GM04503 (cell line): Measurements from ENCODE around the gene TOP3B.
"Not testable (repeated sequence)": the region's sequence is repeated elsewhere in the genome, so short reads cannot be mapped to it uniquely, and the experiment has no call there.

Experiments used
- DNase-seq: peaks from one replicate; pipeline ENCODE4 v3.0.0-alpha.2; 2012; ENCODE audit warnings: low read depth

The TOP3B gene

DNA sequence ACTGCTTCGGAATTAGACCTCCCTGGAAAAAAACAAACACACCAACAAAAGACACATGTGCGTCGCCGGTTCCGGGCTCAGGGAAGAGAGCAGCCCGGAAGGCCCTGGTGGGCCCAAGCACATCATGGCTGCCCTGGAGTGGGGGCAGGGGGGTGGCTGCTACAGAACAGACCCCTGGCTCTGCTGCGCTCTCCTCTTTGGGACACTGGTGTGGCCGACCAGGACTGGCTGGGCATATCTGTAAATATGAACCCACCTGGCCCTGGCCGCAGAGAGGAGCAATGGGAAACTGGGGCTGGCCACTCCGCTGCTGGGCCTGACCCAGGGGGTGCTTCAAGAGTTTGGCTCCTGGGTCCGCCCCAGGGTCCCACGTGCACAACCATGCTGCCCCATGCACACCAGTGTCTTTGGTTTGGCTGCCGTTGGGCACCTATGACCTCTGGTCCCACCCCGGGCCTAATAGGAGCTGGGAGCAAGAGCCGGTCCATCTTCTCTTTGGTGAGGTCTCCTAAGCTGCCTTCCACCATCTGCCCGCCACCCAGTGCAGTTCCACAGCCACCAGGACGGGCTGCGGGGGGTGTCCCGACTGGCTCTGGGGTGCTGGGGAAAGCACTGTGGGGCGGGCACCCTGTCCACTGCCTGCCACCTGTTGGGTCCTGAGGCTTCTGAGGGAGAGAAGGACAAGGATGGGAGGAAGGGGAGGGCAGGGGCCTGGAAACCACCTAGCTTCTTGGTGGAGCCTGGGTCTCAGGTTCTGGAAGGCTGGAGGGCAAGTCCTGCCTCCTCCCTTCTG lies 60.0 kb downstream of the TOP3B start:
- DNase-seq = no peak

DNA sequence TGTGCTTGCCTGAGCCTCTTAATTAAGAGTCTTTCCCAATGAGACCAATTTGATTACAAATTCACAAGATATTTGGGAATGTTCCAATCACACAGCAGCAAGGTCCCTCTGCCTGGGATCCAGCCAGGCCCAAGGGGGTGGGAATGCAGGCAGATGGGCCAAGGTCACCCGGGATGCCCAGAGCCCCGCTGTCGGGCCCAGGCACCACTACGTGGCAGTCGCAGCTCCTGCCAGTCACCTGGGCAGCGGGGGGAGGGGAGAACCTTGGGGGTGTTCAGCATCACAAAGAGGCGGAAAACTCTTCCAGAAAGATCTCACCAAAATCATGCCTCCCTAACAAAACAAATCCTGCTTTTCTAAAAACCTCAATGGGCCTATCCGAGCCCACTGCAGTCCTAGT lies 60.9 kb downstream of the TOP3B start:
- DNase-seq = no peak

DNA sequence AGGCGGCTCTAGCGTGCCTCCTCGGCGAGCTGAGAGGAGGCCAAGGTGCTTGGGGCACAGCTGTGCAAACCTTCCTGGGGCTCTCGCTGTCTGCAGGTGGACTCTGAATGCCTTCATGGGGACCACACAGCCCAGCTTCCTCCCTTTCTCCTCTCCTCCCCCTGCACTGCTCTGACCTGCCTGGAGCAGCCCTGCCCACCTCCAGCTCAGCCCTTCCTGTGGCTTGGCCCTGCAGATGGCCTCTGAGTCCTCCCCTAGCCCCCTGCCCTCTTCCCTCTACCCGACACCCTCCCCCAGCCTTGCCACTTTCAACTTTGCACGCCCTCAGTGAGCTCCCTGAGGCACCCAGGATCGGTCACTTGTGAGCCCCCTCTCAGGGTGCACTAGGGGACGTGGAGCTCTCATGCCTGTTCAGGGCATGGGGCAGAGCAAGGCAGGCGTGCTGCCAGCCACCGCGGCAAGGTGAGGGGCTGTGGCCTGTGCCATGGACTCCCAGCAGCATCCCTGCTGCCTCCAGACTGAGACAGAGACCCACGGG lies 61.3 kb downstream of the TOP3B start:
- DNase-seq = no peak

DNA sequence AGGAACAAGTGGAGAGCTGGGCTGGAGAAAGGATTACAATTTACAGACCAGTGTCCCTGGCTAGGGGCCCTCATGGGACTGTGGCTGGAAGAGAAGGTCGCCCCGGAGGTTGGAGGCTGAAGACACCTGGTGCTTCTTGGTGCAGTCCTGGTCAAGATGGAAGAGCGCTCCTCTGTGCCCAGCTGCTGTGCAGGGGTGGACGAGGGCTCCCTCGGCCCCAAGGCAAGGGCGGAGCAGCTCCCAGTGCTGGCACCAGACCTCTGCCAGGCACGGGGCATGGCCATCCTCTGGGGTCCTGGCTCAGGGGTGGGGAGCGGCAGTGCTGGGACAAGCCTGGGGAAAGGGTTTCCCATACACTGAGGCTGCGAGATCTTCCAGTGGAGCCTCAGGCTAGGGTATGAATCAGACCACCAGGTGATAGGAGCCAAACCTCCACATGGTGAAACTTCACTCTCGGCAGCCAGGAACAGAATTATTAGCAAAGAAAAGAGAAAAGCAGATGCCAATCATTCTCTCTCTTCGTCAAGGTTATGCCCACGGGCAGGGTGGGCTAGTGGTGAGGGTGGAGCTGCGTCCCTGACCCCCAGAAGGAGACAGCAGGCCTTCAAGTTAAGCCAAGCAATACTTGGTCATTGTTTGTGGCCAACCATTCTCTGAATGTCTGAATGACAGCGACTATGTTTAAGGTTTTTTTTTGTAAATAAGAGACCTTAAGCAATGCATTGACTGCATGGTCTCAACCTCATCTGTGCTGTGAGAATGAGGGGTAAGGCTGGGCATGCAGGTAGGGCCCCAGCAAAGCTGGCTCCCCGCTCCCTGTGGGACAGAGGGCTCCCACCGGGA lies 62.0 kb downstream of the TOP3B start:
- no peak for DNase-seq

DNA sequence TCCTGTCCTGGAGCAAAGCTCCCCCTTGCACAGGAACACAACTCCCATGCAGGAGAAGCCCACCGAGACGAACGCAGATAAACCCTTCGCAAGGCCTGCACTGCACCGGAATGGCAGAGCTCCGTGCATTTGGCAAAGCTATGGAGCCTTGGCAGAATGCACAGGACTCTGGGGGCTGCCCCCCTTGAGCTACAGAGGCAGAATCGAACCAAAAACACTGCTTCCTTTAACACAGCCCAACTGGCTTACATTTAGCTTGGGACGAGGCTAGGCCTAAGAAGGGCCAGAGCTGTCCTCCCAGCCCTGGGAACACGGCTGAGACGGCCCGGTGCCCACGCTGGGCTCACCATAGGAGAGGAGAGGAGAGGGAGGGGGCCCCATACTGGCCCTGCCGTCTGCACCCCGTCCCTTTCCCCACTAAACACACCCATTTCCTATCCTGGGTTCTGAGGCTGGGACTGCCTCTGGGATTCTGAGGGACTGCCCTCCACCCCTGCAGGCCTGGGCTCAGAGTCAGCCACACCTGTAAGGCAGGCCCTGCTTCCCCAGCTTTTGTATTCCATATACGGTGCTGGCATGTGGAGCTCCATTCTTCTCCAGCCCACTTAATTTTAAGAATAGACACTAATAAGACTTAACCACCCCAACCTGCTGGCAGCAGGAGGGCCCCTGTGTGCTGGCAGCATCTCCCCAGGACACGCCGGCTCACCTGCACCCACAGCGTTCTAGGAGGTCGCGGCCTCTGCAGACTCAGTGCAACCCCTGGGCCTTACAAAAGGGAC lies 62.9 kb downstream of the TOP3B start:
- no peak for DNase-seq

DNA sequence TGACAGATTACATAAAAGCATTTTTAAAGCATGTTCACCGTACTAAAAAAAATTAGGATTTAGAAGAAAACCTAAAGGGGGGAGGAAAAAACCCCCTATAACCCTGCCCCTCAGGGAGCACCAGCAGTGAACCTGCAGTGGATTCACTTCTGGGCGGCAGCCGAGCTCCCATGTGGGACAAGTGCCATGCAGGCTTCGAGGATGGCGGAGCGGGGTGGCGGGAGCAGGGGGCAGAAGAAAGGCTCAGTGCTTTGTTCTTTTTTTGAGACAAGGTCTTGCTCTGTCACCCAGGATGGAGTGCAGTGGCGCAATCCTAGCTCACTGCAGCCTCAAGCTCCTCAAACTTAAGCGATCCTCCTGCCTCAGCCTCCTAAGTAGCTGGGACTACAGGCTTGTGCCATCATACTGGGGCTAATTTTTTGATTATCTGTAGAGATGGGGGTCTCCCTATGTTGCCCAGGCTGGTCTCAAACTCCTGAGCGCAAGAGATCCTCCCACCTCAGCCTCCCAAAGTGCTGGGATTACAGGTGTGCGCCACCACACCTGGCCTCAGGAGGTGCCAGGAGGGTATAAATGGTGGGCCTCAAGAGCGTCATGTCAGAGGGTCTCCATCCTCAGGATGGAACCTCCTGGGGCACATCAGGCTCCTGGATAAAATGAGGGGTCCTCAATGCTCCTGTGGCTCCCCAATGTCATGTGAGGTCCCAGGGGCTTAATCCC lies 64.0 kb downstream of the TOP3B start:
- no peak for DNase-seq

DNA sequence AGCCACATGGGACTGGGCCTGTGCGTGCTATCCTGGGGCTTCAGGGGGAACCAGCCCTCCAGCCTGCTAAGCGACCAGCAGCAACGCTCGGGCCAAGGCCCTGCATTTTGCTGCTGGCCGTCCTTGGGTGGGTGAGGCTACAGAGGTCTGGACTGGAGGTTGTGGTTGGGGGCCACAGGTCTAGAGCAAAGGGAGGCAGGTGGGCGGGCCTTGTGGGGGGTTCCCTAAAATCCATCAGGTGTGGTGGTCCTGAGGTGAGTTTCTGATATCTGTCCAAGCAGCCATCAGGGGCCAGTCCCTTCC lies 64.7 kb downstream of the TOP3B start:
- no peak for DNase-seq

DNA sequence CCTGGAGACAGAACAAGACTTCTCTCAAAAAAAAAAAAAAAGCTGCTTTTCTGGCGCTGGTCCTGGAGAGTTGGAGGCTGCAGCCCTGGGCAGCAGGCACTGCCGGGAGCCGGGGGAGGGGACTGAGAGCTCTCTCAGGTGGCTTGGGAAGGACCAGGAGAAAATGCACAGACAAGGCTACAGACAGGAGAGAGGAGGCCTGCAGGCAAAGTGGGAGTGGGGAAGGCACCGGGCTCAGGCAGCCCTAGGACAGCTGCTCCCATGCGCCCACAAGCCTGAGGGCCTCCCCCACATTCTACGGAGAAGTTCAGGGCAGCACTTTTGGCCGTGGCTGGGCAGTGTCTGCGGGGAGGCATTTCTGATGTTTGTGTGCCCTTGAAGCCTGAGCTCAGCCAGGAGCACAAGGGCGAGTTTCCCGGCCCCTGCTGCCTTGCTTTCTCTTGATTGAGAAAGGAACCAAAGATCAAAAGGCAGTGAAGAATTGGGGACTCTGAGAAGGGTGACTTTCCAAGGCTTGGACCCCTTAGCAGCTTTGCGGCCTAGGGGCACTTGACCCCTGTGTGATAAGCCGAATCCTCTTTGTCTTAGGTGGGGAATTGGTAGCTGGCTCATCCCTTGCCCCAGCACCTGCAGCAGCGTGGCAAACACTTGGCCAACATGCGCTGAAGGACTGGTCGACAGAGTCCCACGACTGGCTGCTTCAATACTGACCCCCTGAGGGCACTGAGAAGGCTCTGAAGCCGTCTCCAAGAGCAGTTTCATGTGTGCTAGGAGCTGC lies 65.2 kb downstream of the TOP3B start:
- DNase-seq = no peak

DNA sequence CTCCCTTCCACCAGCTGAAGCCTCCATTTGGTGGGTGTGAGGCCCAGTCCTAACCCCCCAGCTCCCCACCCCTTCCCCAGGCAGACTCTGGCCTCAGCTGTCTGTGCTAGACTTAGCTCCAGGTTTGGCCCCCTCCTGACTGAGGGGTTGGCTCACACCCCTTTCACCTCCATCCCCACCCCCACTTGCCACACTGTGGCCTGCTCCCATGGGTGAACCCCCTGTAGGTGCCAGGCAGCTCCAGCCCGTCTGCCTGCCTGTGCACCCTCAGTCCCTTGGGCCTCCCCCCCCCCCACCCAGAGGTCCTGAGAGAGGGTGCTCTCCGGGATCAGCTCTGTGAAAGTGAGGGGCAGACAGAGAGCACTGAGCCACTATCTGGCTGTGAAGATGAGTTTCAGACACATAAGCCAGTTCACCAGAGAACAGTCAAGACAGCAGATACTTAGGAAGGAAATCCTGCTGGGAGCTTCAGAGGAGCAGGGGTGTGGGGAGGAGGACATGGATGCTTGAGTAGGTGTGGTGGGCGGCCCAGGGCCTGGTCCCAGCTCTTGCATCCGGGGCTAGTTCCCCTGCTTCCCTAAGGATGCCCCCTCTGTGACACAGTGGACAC lies 66.2 kb downstream of the TOP3B start:
- no peak for DNase-seq

DNA sequence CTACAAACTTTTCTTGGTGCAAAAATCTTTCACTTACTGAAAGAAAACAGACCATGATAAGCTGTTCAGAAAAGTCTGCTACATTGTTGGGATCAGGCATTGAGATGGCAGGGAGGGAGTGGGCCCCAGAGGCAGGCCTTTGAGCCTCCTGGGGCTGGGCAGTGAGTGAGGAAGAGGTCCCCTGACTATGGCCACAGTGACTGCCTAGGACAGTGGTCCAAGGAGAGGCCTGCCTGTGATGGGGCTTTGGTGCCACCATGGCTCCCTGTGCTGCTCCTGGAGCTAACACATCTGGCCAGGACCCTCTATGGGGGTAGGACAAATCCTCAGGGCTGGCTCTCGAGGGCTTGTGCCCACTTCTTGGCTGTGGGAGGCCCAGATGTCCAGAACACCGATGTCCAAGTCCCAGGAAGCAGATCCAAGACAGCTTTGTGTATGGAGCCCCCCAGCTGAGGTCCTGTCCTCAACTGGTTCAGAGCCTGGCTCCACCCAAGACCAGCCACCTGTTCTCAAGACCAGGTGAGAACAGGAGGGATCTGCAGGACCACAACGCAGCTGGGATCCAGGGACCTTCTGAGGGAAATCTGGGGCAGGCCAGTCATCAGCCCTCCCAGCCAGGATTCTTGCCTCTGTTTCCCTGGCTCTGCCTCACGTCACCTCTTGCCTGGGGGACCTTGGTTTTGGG lies 66.8 kb downstream of the TOP3B start:
- no peak for DNase-seq

DNA sequence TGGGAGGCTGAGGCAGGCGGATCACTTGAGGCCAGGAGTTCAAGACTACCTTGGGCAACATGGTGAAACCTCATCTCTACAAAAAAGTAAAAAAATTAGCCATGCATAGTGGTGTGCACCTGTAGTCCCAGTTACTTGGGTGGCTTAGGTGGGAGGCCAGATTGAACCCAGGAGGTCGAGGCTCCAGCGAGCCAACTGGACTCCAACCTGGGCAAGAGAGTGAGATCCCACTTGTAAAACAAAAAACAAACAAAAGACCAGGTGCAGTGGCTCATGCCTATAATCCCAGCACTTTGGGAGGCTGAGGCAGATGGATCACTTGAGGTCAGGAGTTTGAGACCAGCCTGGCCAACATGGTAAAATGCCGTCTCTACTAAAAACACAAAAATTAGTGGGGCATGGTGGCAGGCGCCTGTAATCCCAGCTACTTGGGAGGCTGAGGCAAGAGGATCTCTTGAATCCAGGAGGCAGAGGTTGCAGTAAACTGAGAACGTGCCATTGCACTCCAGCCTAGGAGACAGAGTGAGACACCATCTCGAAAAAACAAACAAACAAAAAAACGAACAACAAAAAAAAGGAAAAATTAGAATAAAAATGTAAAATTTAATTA lies 68.4 kb downstream of the TOP3B start:
- DNase-seq = not testable (repeated sequence)

DNA sequence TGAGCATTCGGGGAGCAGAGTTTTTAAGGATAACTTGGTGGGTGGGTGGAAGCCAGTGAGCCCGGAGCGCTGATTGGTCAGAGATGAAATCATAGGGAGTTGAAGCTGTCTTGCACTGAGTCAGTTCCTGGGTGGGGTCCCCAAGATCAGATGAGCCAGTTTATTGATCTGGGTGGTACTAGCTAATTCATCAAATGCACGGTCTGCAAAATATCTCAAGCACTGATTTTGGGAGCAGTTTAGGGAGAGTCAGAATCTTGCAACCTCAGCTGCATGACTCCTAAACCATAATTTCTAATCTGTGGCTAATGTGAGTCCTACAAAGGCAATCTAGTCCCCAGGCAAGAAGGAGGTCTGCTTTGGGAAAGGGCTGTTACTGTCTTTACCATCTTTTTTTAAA lies 72.2 kb downstream of the TOP3B start:
- not testable (repeated sequence) for DNase-seq

DNA sequence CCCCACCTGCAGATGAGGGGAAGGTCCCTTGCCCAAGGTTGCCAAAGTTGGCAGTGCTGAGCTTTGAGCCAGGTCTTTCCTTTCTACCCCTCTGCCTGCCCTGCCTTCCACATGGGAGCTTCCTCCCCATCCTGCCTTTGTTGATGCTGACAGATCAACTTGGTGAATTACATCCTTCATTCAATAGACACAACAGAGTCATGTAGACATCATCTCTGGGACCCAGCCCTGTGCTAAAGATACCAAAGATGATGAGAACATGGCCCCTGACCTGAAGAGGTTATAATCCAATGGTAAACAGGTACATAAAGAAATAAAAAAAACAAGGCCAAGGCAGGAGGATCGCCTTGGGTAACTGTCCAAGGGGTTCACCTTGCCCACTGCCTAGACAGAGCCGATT lies 72.7 kb downstream of the TOP3B start:
- DNase-seq = no peak

DNA sequence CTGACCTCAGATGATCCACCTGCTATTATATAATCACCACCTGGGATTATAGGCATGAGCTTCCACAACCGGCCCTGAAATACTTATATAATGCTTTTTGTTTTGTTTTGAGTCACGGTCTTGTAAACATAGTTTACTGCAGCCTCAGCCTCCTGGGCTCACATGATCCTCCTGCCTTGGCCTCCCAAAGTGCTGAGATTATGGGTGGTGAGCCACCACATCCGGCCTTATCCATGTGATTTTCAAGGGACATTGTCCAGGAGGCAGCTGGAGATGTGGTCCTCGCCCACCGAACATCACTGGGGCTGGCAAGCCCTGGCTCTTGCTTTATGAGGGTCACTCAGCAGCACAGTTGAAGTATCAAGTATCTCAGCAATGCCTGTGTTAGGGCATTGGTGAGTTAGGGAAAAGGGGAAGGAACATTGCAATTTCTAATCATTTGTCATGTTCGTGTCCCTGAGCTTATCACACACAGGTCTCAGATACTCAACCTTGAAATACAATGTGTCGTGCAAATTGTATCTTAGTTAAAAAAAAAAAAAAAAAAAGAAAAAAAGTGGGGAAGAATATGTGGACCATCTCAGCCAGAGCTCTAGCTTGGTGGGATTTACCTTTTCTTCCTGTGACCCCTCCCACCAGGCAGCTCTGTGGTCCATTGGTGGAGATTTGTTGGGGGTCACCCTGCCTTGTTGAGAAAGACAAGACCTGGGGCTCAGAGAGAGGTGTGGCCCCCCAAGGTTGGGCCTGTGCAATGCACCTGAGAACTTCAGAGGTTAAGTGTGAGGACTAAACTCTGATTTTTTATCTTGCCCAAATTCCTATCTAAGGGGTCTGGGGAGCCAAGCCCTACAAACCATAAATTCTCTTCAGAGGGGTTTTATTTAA lies 74.7 kb downstream of the TOP3B start:
- no peak for DNase-seq
